HG02938 (cell line): ENCODE results near the gene TIPRL.
"Not testable (repeated sequence)": the region's sequence is repeated elsewhere in the genome, so short reads cannot be mapped to it uniquely, and the experiment has no call there.

Source experiments
- ATAC-seq: cut with Tn5 transposase; IDR thresholded peaks from one replicate; pipeline ENCODE4 v1.9.1; 2021; ENCODE audit warnings: mild to moderate bottlenecking, moderate library complexity; ENCODE audit not compliant: unreplicated experiment

TIPRL gene

DNA sequence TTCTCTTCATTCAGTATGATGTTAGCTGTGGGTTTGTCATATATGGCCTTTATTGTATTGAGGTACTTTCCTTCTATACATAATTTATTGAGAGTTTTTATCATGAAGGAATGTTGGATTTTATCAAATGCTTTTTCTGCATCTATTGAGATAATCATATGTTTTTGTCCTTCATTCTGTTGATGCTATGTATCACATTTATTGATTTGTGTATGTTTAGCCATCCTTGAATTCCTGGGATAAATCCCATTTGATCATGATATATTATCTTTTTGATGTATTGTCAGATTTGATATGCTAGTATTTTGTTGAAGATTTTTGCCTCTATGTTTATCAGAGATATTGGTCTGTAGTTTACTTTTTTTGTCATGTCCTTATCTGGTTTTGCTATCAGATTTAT lies 21.1 kb upstream of the TIPRL start:
- no peak for ATAC-seq

GRCh38 chr1:168159251-168159650 lies 19.5 kb upstream of the TIPRL start:
- no peak for ATAC-seq

DNA sequence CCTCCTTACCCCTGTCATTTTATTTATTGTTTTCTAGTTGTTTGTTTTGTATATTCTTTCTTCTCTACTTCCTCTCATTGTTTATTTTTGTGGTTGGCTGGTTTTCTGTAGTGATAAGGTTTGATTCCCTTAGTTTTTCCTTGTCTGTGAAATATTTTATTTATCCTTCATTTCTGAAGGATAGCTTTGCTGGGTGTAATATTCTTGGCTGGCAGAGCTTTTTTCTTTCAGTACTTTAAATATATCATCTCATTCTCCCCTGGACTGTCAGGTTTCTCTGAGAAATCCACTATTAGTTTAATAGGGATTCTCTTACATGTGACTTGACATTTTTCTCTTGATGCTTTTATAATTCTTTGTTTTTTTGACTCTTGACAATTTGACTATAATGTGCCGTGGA lies 18.8 kb upstream of the TIPRL start:
- ATAC-seq: no peak

DNA sequence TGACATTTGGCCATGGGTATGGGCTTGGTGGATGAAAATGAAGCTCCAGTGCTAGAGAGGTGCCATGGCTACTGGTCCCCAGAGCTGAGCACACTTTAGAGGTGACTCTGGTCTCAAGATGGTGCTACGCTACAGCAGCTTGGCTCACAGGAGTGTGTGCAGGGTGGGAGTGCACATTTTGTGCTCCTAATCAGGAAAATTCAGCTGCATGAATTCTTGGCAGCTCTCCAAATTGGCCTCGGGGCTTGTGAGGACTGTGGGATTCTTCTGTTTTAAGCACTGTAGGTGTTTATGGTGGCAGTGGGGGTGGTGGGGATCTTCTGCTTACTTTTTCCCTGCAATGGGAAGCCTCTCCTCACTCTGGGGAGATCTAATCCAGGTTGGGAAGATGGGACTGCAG lies 17.3 kb upstream of the TIPRL start:
- no peak for ATAC-seq

GRCh38 chr1:168163670-168164069 lies 15.1 kb upstream of the TIPRL start:
- no peak for ATAC-seq

DNA sequence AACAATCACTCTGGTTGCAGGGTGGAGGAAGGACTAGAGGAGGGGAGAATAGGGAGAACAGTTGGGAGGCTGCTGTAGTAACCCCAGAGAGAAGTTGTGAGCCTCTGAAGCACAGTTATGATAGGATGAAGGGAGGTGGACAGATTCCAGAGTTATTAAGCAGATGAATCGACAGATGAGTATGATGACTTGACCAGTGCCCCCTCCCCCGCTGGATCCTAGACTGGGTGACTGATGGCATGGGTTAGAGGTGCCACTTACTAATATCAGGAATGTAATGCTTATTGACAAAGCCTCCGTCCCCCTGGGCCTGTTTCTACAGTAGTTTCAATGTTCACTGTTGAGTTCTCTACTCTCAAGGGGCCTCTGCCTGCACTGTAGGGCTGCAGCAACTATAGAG lies 14.0 kb upstream of the TIPRL start:
- ATAC-seq: no peak

DNA sequence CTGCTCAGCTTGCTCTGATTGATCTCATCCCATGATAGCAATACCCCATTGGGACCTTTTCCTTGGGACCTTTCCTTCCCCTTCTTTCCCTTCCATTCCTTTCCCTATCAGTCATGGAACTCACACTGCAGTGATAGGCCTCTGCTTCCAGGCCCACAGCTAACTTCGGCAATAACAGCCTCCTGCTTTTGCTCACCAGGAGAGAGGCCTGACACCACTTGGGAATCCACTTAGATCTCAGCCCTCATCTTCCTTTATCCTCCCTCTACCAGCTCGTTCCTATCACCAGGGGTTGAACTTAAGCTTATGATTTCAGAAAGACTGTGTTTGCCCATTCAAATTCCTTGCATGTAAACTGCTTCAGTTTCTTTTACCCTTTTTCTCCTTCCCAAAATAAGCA lies 11.0 kb upstream of the TIPRL start:
- no peak for ATAC-seq

DNA sequence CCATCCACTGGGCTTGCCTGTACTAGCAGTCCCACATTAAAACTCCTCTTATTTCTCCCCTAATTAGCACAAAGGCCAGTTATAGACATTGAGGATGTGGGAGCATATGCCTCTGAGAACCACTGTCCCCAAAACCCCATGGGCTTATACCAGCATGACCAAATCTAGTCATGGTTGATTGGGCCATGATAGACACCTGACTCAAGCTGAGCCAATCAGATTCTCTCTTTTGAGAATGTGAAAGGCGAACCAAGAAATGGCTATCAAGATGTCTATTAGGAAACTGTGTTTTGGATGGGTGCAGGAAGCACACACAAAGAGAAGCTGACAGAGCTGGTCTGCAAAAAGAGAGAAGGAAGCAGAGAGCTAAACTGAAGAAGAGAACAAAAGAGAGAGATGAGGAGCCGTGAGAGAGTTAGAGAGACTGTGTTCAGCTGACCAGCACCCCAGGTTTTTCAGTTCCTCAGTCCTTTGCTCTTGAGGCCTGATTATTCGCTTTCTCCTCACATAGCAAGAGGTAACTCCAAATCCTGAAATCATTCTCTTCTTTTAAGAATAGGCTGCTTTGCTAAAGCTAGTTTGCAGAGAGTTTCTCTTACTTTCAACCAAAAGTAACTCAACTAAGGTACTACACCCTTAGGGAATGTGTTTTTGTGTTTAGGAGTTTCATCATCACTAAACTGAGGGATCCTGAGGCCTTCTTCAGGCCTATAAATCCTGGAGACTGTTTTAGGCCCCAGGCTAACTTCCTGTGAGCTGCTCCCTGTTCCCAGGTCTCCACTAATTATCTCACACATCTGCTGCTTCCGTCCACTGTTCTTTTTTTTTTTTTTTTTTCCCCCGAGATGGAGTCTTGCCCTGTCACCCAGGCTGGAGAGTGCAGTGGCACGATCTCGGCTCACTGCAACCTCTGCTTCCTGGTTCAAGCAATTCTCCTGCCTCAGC lies 7.9 kb upstream of the TIPRL start:
- no peak for ATAC-seq

DNA sequence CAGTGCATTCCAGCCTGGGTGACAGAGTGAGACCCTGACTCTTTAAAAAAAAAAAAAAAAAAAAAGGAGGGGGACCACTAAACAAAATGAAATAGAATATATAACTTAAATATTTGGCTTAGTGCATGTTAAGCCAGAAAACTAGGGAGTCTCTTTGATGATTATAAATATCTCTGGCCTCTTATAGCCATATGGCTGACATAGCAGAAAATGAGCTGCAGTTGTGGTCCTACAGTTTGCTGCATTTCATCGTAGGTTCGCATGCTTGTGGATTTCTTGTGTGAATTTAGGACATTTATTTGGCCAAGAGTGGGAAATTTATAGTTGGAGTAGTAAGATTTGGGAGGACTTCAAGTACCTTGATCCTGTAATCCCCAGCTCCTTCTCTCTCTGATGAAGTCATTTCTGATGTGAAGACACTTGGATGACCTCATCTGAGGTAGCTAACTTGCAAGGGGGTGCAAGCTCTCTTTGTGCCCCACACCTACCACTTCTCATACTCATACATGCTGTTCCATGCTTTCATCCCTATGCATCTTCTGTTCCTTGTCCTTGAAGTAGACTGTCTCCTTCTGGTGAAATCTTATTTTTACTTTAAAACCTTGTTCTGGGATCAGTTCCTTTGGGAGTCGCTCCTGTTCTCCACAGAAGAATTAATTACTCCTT lies 6.4 kb upstream of the TIPRL start:
- no peak for ATAC-seq

DNA sequence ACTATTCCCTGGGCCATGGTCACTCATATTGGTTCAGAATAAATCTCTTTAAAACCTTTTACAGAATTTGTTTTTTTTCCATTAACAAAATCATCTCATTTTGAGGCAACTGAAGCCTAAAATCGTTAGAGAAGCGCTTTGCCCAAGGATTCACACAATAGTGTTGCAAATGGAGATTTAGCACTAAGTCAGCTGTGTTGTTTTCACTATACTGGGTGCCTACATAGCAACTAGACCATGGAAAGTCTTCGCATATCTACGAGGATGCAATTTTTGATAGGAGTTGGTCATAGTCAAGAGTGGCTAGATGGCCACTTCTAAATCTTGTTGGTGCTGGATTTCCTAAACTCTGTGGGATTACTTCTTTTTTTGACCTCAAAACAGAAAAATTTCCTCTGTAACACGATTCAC lies 530 bp upstream of the TIPRL start:
- no peak for ATAC-seq

DNA sequence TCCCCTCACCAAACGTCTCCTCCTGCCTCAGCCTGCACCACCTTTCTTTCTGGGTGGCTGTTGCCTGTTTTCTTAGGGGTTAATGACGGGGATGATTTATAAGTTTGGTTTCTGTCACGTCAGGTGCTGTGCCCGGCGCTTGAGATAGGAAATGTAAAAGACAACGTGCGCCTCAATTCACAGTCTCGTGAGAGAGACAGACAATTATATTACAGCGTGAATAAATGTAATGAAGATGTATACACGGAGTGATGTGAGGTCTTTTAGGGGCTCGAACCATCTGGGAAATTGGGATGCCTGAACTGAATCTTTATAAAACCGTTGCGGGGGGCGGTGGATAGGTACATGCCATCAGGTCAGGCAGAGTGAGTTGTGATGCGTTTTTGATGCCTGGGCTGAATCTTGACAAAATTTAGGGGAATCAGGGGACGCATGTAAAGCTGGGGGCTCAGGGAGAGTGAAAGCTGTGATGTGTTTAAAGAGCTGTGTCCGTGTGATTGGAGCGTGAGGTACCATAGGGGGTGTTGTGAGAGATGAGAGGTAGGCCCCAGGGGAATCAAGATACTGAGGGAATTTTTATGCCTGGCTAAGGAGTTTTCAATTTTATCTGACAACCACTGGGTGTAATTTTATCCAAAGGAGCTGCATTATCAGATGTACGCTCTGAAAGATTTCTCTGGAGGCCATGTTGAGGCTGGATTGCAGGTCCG lies 831 bp downstream of the TIPRL start:
- no peak for ATAC-seq

GRCh38 chr1:168180148-168180524 lies 1.4 kb downstream of the TIPRL start:
- no peak for ATAC-seq

GRCh38 chr1:168181063-168181720 lies 2.4 kb downstream of the TIPRL start:
- ATAC-seq: not testable (repeated sequence)

- no peak for ATAC-seq
These were observed 8.4 kb downstream of the TIPRL start for GRCh38 chr1:168187177-168187576.

DNA sequence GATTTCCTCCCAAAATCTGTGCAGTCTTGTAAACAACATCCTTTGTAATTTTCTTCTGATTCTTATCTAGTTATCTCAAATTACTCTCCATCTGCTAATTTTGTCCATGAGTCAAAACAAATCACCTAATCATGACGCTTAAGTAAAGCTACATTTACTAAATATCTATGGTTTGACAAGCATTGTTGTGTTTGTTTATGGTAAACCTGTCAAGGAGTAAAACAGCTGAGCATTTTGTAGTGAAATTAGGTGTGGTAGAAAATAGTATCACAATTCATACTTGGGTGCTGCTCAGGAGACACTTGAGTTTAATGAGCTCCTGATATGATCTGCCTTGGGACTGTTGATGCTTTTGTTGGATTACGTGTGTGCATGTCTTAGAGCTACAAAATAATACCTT lies 11.6 kb downstream of the TIPRL start:
- no peak for ATAC-seq

GRCh38 chr1:168195199-168196135 lies 16.7 kb downstream of the TIPRL start:
- no peak for ATAC-seq

- ATAC-seq: no peak
These were observed 20.3 kb downstream of the TIPRL start for GRCh38 chr1:168199056-168199455.

DNA sequence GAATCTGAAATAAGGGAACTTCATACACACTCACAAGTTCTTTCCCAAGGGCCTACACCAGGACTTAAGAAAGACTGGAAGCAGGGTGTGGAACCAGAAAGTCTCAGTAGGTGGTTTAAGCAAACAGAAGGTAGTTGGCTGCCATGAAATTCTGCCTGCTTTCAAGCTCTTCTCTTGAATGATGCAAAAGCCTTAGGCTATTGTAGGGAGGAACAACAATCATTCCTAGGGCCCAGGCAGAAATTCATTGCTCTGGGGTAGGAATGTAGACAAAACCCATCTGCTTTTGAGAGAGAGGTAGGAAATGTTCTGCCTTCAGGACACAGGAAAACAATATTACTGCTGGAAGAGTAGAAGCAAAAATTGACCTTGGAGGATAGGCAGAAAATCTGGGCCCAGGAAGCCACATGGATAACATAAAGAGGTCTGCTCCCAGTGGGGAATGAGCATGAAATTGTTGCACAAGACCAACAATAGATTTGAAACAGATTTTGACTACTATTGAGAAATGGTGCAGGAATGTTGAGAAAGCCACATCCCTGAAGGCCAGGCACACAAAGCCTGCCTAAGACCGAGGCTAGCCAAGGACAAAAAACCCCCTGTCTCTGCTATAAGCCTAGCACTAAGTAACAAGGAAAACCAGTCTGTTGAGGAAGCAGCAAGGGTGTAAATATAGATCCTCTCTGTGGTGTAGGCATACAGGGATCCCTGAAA lies 24.3 kb downstream of the TIPRL start:
- no peak for ATAC-seq

DNA sequence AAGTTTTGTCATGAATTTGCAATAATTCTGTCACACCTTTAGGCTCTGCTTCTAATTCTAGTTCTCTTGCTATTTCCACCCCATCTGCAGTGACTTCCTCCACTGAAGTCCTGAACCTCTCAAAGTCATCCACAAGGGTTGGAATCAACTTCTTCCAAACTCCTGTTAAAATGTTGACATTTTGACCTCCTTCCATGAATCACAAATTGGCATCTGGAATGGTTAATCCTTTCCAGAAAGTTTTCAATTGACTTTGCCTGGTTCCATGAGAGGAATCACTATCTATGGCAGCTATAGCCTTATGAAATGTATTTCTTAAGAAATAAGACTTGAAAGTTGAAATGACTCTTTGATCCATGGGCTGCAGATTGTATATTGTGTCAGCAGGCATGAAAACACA lies 27.3 kb downstream of the TIPRL start:
- ATAC-seq: no peak
